Esophagus (tissue), 2 donors: ENCODE data around the gene RSBN1L. TPM values are rescaled to one million over a fixed set of nuclear protein-coding genes. Genes with fewer than 3 reads are reported as not detected.

Experiments used
- H3K27ac ChIP-seq, 2 donors: one replicate each; pipeline ENCODE4 v1.5.1; 2013; ENCODE audit warnings: low read depth in 2 of 2, mild to moderate bottlenecking in 2 of 2, inconsistent platforms in 1 of 2, low read length in 1 of 2, moderate library complexity in 1 of 2
- H3K27me3 ChIP-seq, 2 donors: one replicate each; pipeline ENCODE4 v1.6.1; 2013; ENCODE audit warnings: low read length in 2 of 2, control low read depth in 1 of 2, mild to moderate bottlenecking in 1 of 2; ENCODE audit not compliant: insufficient read depth in 2 of 2, control insufficient read depth in 1 of 2
- H3K36me3 ChIP-seq, 2 donors: one replicate each; pipeline ENCODE4 v1.6.1; 2013; ENCODE audit warnings: low read length in 1 of 2; ENCODE audit not compliant: control insufficient read depth in 2 of 2, insufficient read depth in 2 of 2
- H3K4me1 ChIP-seq, 2 donors: one replicate each; pipeline ENCODE4 v1.6.1; 2013; ENCODE audit warnings: low read length in 1 of 2; ENCODE audit not compliant: control insufficient read depth in 2 of 2, insufficient read depth in 2 of 2
- H3K4me3 ChIP-seq, 2 donors: one replicate each; pipeline ENCODE4 v1.5.1; 2013; ENCODE audit warnings: low read length in 2 of 2, mild to moderate bottlenecking in 2 of 2, low read depth in 1 of 2, moderate library complexity in 1 of 2
- H3K9me3 ChIP-seq, 2 donors: one replicate each; pipeline ENCODE4 v1.6.1; 2013; ENCODE audit warnings: mild to moderate bottlenecking in 2 of 2, low read depth in 1 of 2, low read length in 1 of 2, moderate library complexity in 1 of 2; ENCODE audit not compliant: control insufficient read depth in 2 of 2, insufficient read depth in 1 of 2
- WGBS, 2 donors: extraction: QIAGEN DNeasy Blood & Tissue Kit; methylation state at CpG; one replicate each; pipeline ENCODE4 v1.1.7; 2013; 5-methylcytosine and 5-hydroxymethylcytosine counted together
- polyA plus RNA-seq, 2 donors: library from polyadenylated mRNA; stranded (reverse); fragments of 200-250 nt; gene quantifications; one replicate each; pipeline ENCODE4 v1.2.3, GENCODE V29; 2013
- donor health status: healthy with polysubstance abuse.
- donor health status: Bipolar disorder and iron deficiency.

RSBN1L gene
- polyA plus RNA-seq, 2 donors: 6.0 to 6.4 TPM

DNA sequence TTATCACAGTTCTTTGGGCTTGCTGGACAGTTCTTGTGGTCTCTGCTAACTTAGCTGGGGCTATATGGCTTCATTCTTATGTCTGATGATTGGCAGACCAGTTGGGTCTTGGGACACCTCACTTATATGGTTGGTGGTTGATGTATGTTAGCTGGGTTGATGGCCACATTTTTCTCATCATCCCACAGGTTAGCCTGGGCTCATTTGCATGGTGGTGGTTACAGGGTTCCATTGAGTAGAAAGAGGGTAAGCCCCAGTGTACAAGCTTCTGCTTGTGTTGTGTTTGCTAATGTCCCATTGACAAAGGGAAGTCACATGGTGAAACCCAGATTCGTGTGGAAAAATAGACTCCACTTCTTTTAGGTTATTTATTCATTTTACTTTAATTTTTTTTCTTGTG lies 61.3 kb downstream of the RSBN1L start:
- Histone ChIP-seq H3K9me3 (no peaks in the 10 kb centered on the region), H3K4me3 (no peak overlapping the region), H3K36me3 (peaks cover 0 to 2% of the 10 kb centered on the region in 2 donors), H3K4me1 (no peaks in the 10 kb centered on the region), H3K27ac (no peak overlapping the region), H3K27me3 (no peaks in the 10 kb centered on the region)
- 11 to 13% methylated on average over 1 of the region's 1 CpG for WGBS, 2 donors

GRCh38 chr7:77759294-77759889 lies 63.1 kb downstream of the RSBN1L start:
- H3K4me1 ChIP-seq: no peaks in the 10 kb centered on the region
- peaks cover 0 to 2% of the 10 kb centered on the region in 2 donors for H3K36me3 ChIP-seq
- no peak overlapping the region for H3K27ac ChIP-seq
- H3K27me3 ChIP-seq: no peaks in the 10 kb centered on the region
- WGBS, 2 donors: 3 to 4% methylated on average over 3 of the region's 3 CpGs
- no peaks in the 10 kb centered on the region for H3K9me3 ChIP-seq
- no peak overlapping the region for H3K4me3 ChIP-seq

DNA sequence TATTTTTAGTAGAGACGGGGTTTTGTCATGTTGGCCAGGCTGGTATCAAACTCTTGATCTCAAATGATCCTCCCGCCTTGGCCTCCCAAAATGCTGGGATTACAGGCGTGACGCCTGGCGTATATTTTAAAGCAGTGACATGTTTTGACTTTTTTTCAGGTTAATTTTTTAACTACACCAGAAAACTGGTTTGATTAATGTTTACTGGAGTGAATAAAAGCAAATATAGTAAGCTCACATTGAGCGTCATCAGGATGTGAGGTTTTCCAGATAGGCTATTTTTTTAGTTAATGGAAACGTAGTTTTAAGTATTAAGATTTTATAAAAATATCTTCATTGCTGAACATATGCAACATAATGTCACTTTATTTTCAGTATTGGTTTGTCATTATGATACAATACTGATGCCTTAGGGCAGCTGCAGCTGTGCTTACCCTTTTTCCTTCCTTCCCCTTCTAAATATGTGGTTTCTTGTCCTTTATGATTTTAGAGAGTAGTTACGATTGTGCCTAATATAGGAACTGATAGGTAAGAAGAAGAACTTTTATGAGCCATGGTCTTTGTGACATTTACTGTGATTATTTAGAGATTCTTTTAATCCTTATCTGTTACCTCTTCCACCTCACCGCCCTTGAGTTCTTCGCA lies 64.7 kb downstream of the RSBN1L start:
- H3K9me3 ChIP-seq: no peaks in the 10 kb centered on the region
- no peak overlapping the region for H3K27ac ChIP-seq
- peaks cover 0 to 2% of the 10 kb centered on the region in 2 donors for H3K36me3 ChIP-seq
- H3K4me3 ChIP-seq: no peak overlapping the region
- WGBS, 2 donors: 79 to 89% methylated on average over 10 of the region's 10 CpGs
- H3K27me3 ChIP-seq: no peaks in the 10 kb centered on the region
- no peaks in the 10 kb centered on the region for H3K4me1 ChIP-seq

- H3K9me3 ChIP-seq: no peaks in the 10 kb centered on the region
- no peak overlapping the region for H3K4me3 ChIP-seq
- 69 to 70% methylated on average over 3 of the region's 3 CpGs for WGBS, 2 donors
- no peaks in the 10 kb centered on the region for H3K27me3 ChIP-seq
- no peaks in the 10 kb centered on the region for H3K4me1 ChIP-seq
- H3K36me3 ChIP-seq: no peaks in the 10 kb centered on the region
- H3K27ac ChIP-seq: no peak overlapping the region
These were observed 69.2 kb downstream of the RSBN1L start for GRCh38 chr7:77765481-77765880.

DNA sequence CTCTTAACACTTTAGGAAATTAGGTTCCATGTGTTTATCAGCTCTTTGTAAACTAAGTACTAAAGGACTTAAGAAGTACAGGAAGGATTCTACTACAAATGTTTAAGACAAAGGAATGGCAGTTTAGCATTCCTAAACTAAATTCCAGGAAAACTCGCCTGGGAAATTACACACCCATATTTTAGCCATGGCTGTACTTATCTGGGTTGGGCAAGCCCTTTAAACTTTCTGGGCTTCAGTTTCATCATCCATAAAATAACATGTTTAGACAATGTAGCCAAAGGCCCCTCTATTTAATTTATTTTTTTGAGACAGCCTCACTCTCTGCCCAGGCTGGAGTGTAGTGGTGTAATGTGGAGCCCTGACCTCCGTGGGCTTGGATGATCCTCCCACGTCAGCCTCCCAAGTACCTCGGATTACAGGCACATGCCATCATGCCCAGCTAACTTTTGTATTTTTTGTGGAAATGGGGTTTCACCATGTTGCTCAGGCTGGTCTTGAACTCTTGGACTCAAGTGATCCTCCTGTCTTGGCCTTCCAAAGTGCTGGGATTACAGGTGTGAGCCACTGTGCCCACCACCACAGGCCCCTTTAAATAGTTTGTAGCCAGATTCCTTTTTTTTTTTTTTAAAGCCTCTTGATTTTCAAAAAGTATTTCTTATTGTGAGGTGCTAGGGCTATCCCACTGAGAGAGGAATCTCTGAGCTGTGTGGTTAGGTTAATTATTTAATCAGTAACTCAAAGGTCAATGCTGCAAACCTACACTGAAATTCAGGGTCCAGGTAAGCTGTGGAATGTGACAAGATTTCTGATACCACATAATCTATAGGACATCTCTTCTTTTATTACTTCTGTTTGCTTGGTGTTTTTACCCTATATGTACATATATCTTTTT lies 69.9 kb downstream of the RSBN1L start:
- Histone ChIP-seq H3K36me3 (no peaks in the 10 kb centered on the region), H3K4me3 (no peak overlapping the region), H3K27ac (no peak overlapping the region), H3K9me3 (no peaks in the 10 kb centered on the region), H3K4me1 (no peaks in the 10 kb centered on the region), H3K27me3 (no peaks in the 10 kb centered on the region)
- 76 to 84% methylated on average over 4 of the region's 4 CpGs for WGBS, 2 donors

DNA sequence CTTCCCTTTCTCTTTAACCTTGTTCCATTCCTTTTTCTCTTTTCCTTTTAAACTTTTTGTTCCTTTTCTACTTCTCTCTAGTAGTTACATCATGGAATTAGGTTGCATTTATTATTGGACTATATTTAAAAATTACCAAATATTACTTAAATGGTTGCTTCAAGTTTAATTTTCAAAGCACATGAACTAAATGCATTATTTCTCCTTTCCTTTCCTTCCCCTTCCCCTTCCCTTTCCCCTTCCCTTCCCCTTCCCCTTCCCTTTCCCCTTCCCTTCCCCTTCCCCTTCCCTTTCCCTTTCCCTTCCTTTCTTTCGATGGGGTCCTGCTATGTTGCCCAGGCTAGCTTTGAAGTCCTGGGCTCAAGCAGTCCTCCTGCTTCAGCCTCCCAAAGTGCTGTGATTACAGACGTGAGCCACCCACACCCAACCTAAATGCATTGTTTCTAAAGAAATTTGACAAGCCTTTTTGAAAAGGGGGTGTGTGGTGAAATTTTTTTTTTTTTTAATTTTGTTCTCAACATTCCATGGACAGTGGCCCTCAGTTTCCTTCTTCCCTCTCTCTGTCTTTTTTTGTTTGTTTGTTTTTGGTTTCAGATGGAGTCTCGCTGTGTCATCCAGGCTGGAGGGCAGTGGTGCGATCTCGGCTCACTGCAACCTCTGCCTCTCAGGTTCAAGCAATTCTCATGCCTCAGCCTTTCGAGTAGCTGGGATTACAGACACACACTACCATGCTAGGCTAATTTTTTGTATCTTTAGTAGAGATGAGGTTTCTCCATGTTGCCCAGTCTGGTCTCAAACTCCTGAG lies 70.7 kb downstream of the RSBN1L start:
- no peaks in the 10 kb centered on the region for H3K9me3 ChIP-seq
- 90 to 94% methylated on average over 6 of the region's 6 CpGs for WGBS, 2 donors
- H3K27ac ChIP-seq: no peak overlapping the region
- H3K4me1 ChIP-seq: no peaks in the 10 kb centered on the region
- no peaks in the 10 kb centered on the region for H3K36me3 ChIP-seq
- H3K27me3 ChIP-seq: no peaks in the 10 kb centered on the region
- no peak overlapping the region for H3K4me3 ChIP-seq

DNA sequence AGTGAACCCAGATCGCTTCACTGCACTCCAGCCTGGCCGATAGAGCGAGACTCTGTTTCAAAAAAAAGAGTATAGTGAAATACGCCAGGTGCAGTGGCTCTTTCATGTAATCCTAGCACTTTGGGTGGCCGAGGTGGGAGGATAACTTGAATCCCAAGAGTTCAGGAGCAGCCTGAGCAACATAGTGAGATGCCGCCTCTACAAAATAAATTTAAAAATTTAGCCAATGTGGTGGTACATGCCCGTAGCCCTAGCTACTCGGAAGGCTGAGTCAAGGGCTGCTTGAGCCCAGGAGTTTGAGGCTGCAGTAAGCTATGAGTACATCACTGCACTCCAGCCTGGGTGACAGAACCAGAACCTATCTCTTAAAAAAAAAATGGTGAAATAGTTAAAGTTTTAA lies 74.1 kb downstream of the RSBN1L start:
- WGBS, 2 donors: 90 to 91% methylated on average over 8 of the region's 8 CpGs
- no peak overlapping the region for H3K27ac ChIP-seq
- no peak overlapping the region for H3K4me3 ChIP-seq
- no peaks in the 10 kb centered on the region for H3K9me3 ChIP-seq
- H3K4me1 ChIP-seq: no peaks in the 10 kb centered on the region
- H3K36me3 ChIP-seq: peaks cover 0 to 2% of the 10 kb centered on the region in 2 donors
- H3K27me3 ChIP-seq: no peaks in the 10 kb centered on the region

DNA sequence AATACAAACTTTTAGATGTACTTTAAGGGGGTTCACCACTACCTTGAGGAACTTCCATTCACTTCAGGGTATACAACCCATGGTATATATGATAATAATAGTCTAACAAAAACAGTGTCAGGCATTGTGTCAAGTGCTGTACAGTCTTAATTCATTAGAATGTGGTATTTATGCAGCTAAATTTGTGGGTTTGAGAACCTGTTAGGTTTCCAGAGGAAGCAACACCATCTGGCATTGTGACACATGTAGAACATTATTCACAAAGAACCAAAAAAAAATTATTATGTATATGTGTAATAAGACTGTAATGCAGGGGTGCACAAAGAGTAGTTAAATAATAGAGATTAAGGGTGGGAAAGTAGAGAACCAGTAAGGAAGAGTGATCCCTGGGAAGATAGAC lies 75.6 kb downstream of the RSBN1L start:
- H3K36me3 ChIP-seq: peaks cover 2% of the 10 kb centered on the region in 2 donors
- H3K27me3 ChIP-seq: no peaks in the 10 kb centered on the region
- H3K4me3 ChIP-seq: no peak overlapping the region
- H3K27ac ChIP-seq: no peak overlapping the region
- H3K9me3 ChIP-seq: no peaks in the 10 kb centered on the region
- H3K4me1 ChIP-seq: no peaks in the 10 kb centered on the region

DNA sequence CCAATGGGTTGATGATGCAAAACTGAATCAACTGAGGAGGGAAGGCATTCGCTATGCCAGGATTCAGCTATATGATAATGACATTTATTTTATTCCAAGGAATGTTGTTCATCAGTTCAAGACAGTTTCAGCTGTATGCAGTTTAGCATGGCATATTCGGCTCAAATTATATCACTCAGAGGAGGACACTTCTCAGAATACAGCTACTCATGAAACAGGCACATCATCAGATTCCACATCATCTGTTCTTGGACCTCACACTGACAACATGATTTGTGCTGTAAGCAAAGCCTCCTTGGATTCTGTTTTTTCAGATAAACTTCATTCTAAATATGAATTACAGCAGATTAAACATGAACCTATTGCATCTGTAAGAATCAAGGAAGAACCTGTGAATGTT lies 82.3 kb downstream of the RSBN1L start:
- H3K36me3 ChIP-seq: peaks cover 0 to 2% of the 10 kb centered on the region in 2 donors
- no peaks in the 10 kb centered on the region for H3K27me3 ChIP-seq
- H3K9me3 ChIP-seq: no peaks in the 10 kb centered on the region
- H3K4me3 ChIP-seq: no peak overlapping the region
- no peaks in the 10 kb centered on the region for H3K4me1 ChIP-seq
- no peak overlapping the region for H3K27ac ChIP-seq
- 93 to 96% methylated on average over 2 of the region's 2 CpGs for WGBS, 2 donors
